Spinal cord (tissue), 10 donors: Measurements from ENCODE around the gene TCEA3. TPM values are rescaled to one million over a fixed set of nuclear protein-coding genes. Genes with fewer than 3 reads are reported as not detected.

Source experiments
- DNase-seq, 6 donors: peaks; one replicate each; pipeline versions ENCODE4 v3.0.0 to v3.0.0-alpha.2; 2013 to 2015; ENCODE audit warnings: low spot score in 6 of 6, low read depth in 4 of 6
- H3K27ac ChIP-seq: one replicate; pipeline ENCODE4 v1.5.1; 2013; ENCODE audit warnings: low read depth, low read length, control low read depth
- H3K27me3 ChIP-seq: one replicate; pipeline ENCODE4 v1.6.1; 2013; ENCODE audit warnings: low read length; ENCODE audit not compliant: control insufficient read depth, insufficient read depth
- H3K36me3 ChIP-seq: one replicate; pipeline ENCODE4 v1.6.1; 2013; ENCODE audit warnings: low read length; ENCODE audit not compliant: control insufficient read depth, insufficient read depth
- H3K4me1 ChIP-seq: one replicate; pipeline ENCODE4 v1.6.1; 2013; ENCODE audit warnings: low read length; ENCODE audit not compliant: control insufficient read depth, insufficient read depth
- H3K4me3 ChIP-seq: one replicate; pipeline ENCODE4 v1.5.1; 2013; ENCODE audit warnings: low read depth, low read length, control low read depth
- H3K9me3 ChIP-seq: one replicate; pipeline ENCODE4 v1.6.1; 2013; ENCODE audit warnings: low read length; ENCODE audit not compliant: control insufficient read depth, insufficient read depth
- WGBS: methylation state at CpG from one replicate; pipeline ENCODE4 v1.1.5; 2013; ENCODE audit warnings: missing lambda C conversion rate; ENCODE audit not compliant: insufficient coverage; 5-methylcytosine and 5-hydroxymethylcytosine counted together
- polyA plus RNA-seq, 2 donors: library from polyadenylated mRNA; unstranded; fragments of 120-200 nt; gene quantifications; one replicate each; pipeline ENCODE4 v1.2.1, GENCODE V29; 2013; ENCODE audit not compliant: insufficient read length in 2 of 2
- total RNA-seq, 2 donors: library from RNA; depleted of rRNA in 1 of 2; stranded (reverse); fragments of 120-200 nt in 1 of 2; fragments of >200 nt in 1 of 2; gene quantifications; one replicate each; pipeline versions ENCODE4 v1.2.3 to v1.2.4, GENCODE V29; 2013 to 2014
- donor health status: healthy.

Gene TCEA3
- total and polyA plus RNA-seq, 4 donors = 9.1 to 32.6 (median 16.6) TPM

GRCh38 chr1:23462766-23463165 is 38.2 kb upstream of the TCEA3 start:
- no peaks in the 10 kb centered on the region for H3K36me3 ChIP-seq
- no peak overlapping the region for H3K4me3 ChIP-seq
- H3K27me3 ChIP-seq = no peaks in the 10 kb centered on the region
- peaks cover 18% of the 10 kb centered on the region for H3K4me1 ChIP-seq
- DNase-seq = no peak
- H3K9me3 ChIP-seq = no peaks in the 10 kb centered on the region
- WGBS = 92% methylated on average over 1 of the region's 2 CpGs
- no peak overlapping the region for H3K27ac ChIP-seq

GRCh38 chr1:23461050-23461449 is 36.5 kb upstream of the TCEA3 start:
- Histone ChIP-seq H3K36me3 (peaks cover 2% of the 10 kb centered on the region), H3K27ac (no peak overlapping the region), H3K4me1 (peaks cover 10% of the 10 kb centered on the region), H3K4me3 (no peak overlapping the region), H3K27me3 (no peaks in the 10 kb centered on the region), H3K9me3 (no peaks in the 10 kb centered on the region)
- DNase-seq = no peak
- WGBS = no CpG with 5 or more reads among the region's 3 CpGs

GRCh38 chr1:23460519-23460918 is 36.0 kb upstream of the TCEA3 start:
- H3K9me3 ChIP-seq = no peaks in the 10 kb centered on the region

GRCh38 chr1:23459338-23459757 is 34.8 kb upstream of the TCEA3 start:
- no peaks in the 10 kb centered on the region for H3K4me1 ChIP-seq
- H3K27ac ChIP-seq = no peak overlapping the region
- H3K4me3 ChIP-seq = no peak overlapping the region
- H3K27me3 ChIP-seq = no peaks in the 10 kb centered on the region
- WGBS = no CpG with 5 or more reads among the region's 2 CpGs
- H3K36me3 ChIP-seq = peaks cover 16% of the 10 kb centered on the region
- no peaks in the 10 kb centered on the region for H3K9me3 ChIP-seq
- no peak for DNase-seq

More at GRCh38 chr1:23460519-23460918, 36.0 kb upstream of the TCEA3 start:
- H3K27me3 ChIP-seq = no peaks in the 10 kb centered on the region
- H3K4me3 ChIP-seq = no peak overlapping the region
- H3K36me3 ChIP-seq = peaks cover 7% of the 10 kb centered on the region
- H3K27ac ChIP-seq = no peak overlapping the region
- no peak for DNase-seq
- peaks cover 5% of the 10 kb centered on the region for H3K4me1 ChIP-seq
- WGBS = no CpG with 5 or more reads among the region's 4 CpGs

GRCh38 chr1:23456226-23456625 is 31.7 kb upstream of the TCEA3 start:
- no peak overlapping the region for H3K27ac ChIP-seq
- peaks cover 33% of the 10 kb centered on the region for H3K36me3 ChIP-seq
- no peaks in the 10 kb centered on the region for H3K27me3 ChIP-seq
- peaks cover 13% of the 10 kb centered on the region for H3K4me1 ChIP-seq
- H3K9me3 ChIP-seq = no peaks in the 10 kb centered on the region
- no peak overlapping the region for H3K4me3 ChIP-seq
- 92% methylated on average over 3 of the region's 5 CpGs for WGBS
- DNase-seq = no peak

GRCh38 chr1:23453455-23454000 is 29.0 kb upstream of the TCEA3 start:
- Histone ChIP-seq H3K9me3 (no peaks in the 10 kb centered on the region), H3K27ac (no peak overlapping the region), H3K4me3 (no peak overlapping the region), H3K27me3 (no peaks in the 10 kb centered on the region), H3K4me1 (peaks cover 14% of the 10 kb centered on the region), H3K36me3 (peaks cover 34% of the 10 kb centered on the region)
- DNase-seq = no peak
- WGBS = 100% methylated on average over 3 of the region's 3 CpGs

- WGBS = 68% methylated on average over 5 of the region's 5 CpGs
- Histone ChIP-seq H3K4me1 (peaks cover 14% of the 10 kb centered on the region), H3K4me3 (no peak overlapping the region), H3K27ac (no peak overlapping the region), H3K9me3 (no peaks in the 10 kb centered on the region), H3K36me3 (peaks cover 34% of the 10 kb centered on the region), H3K27me3 (no peaks in the 10 kb centered on the region)
- DNase-seq = peak in 1 of 6 donors; percentile 39
Measured at GRCh38 chr1:23452011-23452411, 27.5 kb upstream of the TCEA3 start.

GRCh38 chr1:23451441-23451840 is 26.9 kb upstream of the TCEA3 start:
- Histone ChIP-seq H3K4me1 (peaks cover 14% of the 10 kb centered on the region), H3K4me3 (no peak overlapping the region), H3K27ac (no peak overlapping the region), H3K27me3 (no peaks in the 10 kb centered on the region), H3K9me3 (no peaks in the 10 kb centered on the region), H3K36me3 (peaks cover 34% of the 10 kb centered on the region)
- no peak for DNase-seq
- WGBS = no CpG with 5 or more reads among the region's 1 CpG

- no peak for DNase-seq
- Histone ChIP-seq H3K9me3 (no peaks in the 10 kb centered on the region), H3K27ac (no peak overlapping the region), H3K4me1 (peaks cover 14% of the 10 kb centered on the region), H3K4me3 (no peak overlapping the region), H3K27me3 (no peaks in the 10 kb centered on the region), H3K36me3 (peaks cover 31% of the 10 kb centered on the region)
- 75% methylated on average over 2 of the region's 4 CpGs for WGBS
Measured at GRCh38 chr1:23450894-23451293, 26.3 kb upstream of the TCEA3 start.

GRCh38 chr1:23449958-23450357 is 25.4 kb upstream of the TCEA3 start:
- DNase-seq = peak in 1 of 6 donors; percentile 32
- no peak overlapping the region for H3K27ac ChIP-seq
- peaks cover 22% of the 10 kb centered on the region for H3K36me3 ChIP-seq

More at GRCh38 chr1:23449958-23450357, 25.4 kb upstream of the TCEA3 start:
- 74% methylated on average over 2 of the region's 4 CpGs for WGBS
- Histone ChIP-seq H3K9me3 (no peaks in the 10 kb centered on the region), H3K27me3 (no peaks in the 10 kb centered on the region), H3K4me3 (no peak overlapping the region), H3K4me1 (peaks cover 14% of the 10 kb centered on the region)
